SHP77 (cell line): ENCODE results near the gene SPACA9.
A peak's percentile ranks its signal among the peaks of the same experiment; 100 is the strongest.

ENCODE experiments used
- DNase-seq, 2 experiments: peaks; one replicate each; lab custom pipeline; 2025; lab: John Stamatoyannopoulos, UW

SPACA9 gene

GRCh38 chr9:132894862-132895835 lies 16.5 kb downstream of the SPACA9 start:
- no peak for DNase-seq

GRCh38 chr9:132896264-132896663 lies 17.6 kb downstream of the SPACA9 start:
- DNase-seq = no peak

GRCh38 chr9:132896906-132897305 lies 18.2 kb downstream of the SPACA9 start:
- DNase-seq = no peak

DNA sequence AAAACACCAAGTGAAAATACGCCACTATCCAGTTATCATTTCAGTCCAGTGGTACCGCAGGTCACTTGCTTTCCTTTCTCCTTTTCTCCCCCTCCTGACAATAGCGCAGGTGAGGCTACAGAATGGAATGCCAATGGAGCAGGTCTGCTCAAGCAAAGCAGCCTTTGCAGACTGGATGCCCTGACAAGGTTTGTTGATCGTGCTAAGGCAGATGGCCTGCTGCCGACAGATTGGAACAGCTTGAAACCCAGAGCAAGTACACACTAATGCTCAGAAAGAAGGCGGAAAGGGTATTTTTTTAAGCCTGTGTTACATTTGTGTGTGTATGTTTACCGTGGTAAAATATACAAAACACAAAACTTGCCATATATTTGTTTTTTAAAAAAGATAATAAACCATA lies 19.4 kb downstream of the SPACA9 start:
- DNase-seq = no peak

GRCh38 chr9:132901858-132902831 lies 23.4 kb downstream of the SPACA9 start:
- DNase-seq = peak; percentile 64 to 76

GRCh38 chr9:132903574-132904492 lies 25.1 kb downstream of the SPACA9 start:
- DNase-seq = no peak

DNA sequence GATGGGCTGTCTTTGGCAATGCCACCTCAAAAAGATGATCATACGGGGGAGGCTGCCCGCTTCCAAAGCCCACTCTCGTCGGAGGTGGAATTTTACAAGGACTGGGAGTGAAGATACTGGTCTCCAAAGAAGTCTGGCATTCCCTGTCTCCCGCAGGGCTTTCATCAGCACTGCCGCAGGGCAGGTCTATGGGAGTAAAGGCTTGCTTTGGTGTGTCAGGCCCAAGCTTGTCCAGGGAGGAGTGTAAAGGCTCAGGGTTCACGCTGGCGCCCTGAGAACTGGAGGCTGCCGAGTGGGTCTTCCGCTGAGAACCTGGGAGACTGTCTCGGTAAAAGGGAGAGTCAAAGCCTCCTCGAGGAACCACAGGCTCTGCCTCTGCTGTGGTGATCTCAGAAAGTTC lies 27.0 kb downstream of the SPACA9 start:
- no peak for DNase-seq

GRCh38 chr9:132908635-132909034 lies 29.9 kb downstream of the SPACA9 start:
- no peak for DNase-seq

- no peak for DNase-seq
Measured at GRCh38 chr9:132909311-132909710, 30.6 kb downstream of the SPACA9 start.

DNA sequence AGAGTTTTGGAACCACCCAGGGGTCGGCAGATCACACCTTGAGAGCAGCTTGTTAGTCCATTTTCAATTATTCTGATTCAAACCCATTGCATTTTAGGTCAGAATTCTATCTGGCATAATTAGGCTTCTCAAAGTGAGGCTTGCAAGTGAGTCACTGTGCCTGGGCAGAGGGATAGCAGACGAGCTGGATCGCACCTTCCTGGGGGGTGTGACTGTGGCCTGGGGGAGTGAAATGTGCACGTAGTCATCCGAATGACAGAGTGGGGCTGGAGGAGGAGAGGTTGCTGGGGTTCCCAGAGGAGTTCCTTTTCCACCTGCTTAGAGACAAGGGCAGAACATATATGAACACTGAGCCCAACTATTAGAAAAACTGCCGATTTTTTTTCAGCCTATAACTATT lies 31.7 kb downstream of the SPACA9 start:
- DNase-seq = no peak

GRCh38 chr9:132912131-132912530 lies 33.4 kb downstream of the SPACA9 start:
- no peak for DNase-seq

GRCh38 chr9:132914924-132915323 lies 36.2 kb downstream of the SPACA9 start:
- DNase-seq = no peak

DNA sequence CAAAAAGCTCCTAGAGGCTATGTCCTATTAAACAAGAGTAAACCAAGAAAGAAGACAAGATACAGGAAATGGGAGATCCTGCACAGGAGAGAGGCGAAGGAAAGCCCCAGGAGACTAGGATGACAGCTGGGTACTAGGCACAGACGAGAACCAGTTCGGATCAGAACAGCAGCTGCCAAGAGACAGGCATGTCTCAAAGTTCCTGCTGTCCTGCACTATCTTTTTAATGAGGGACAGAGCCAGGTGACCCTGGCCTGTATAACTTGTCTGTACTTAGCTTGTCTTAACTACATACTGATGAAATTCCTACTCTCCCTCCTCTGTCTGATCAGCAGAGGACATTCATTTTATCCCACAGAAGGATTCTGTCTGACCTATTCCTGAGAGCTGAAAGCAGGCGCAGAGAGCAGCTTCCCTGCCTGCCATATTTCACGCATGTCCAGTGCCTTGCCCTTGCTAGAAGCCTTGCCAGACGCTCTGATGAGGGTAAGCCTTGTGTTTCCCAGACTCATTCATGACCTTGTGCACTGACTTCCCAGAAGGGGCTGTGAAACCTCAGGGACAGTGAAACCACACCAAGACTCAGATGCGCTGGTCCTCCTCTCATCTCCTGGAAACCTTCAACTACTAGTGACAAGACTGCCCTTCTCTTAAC lies 41.0 kb downstream of the SPACA9 start:
- DNase-seq = no peak

- DNase-seq = no peak
Measured at GRCh38 chr9:132923346-132923902, 44.7 kb downstream of the SPACA9 start.

DNA sequence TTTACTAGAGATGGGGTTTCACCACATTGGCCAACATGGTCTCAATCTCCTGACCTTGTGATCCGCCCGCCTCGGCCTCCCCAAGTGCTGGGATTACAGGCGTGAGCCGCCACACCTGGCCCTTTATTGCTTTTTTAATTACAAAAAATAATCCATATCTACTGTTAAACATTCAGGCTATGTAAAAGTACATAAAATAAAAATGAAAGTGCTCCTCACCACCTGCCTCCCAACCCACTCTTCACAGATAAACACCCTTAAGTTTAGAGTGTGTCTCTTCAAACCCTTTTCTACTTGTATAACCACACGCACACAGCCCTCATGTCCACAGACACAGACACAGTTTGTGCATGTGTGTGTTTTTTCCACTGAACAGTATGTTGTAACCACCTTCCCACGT lies 49.0 kb downstream of the SPACA9 start:
- DNase-seq = no peak

DNA sequence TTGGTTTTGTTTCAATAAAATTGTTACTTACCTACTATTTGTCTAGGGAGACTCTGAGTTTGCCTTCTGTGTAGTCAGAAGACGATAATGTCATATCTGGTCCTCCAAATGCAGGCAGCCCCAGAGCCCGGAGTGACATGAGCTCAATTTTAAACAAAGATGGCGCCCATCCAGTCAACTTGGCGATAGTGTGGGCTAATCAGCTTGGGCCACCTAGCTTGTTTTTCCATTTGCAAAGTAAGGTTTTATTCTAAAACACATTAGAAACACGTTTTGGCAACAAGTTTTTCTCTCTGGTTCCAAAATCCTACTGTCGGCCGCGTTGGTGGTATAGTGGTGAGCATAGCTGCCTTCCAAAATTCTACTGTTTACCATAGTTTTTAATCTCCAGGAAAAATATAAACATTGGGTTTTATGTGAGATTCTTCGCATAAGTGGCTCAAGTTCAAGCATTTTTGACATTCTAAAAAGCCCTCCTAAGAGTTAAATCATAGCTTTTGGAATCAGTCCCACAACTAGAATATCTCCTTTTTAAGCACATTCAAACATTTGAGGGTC lies 52.6 kb downstream of the SPACA9 start:
- no peak for DNase-seq

GRCh38 chr9:132935026-132935425 lies 56.3 kb downstream of the SPACA9 start:
- no peak for DNase-seq

GRCh38 chr9:132937463-132937901 lies 58.8 kb downstream of the SPACA9 start:
- DNase-seq = no peak

GRCh38 chr9:132939169-132939568 lies 60.5 kb downstream of the SPACA9 start:
- no peak for DNase-seq
